ENCODE results near the gene WNT7A. TPM values are rescaled to one million over a fixed set of nuclear protein-coding genes. Genes with fewer than 3 reads are reported as not detected.

WNT7A gene
- total RNA-seq, 1 experiment from 2014 or later = not detected

GRCh38 chr3:13877911-13878280 lies 2.0 kb downstream of the WNT7A start:
- H2BK20ac ChIP-seq (ENCODE audit: low read depth, low read length, poor library complexity, severe bottlenecking) = no peak overlapping the region
- peaks cover 53% of the 10 kb centered on the region for H3K27me3 ChIP-seq (ENCODE audit: insufficient read depth, low read length)
- H4K91ac ChIP-seq (ENCODE audit: insufficient read length, low read depth, low read length) = no peak overlapping the region
- H3K9ac ChIP-seq (ENCODE audit: extremely low read depth, insufficient read length, low read length) = no peak overlapping the region
- no peak overlapping the region for H3K27ac ChIP-seq (ENCODE audit: insufficient read length, low read depth, low read length)
- H2AFZ ChIP-seq (ENCODE audit: low read length) = no peak overlapping the region
- H3T11ph ChIP-seq (ENCODE audit: low read length) = no peak overlapping the region
- no peak overlapping the region for H3K18ac ChIP-seq (ENCODE audit: insufficient read length, low read depth, low read length)
- H3K4me1 ChIP-seq (ENCODE audit: insufficient read depth, low read length) = peaks cover 4% of the 10 kb centered on the region; the same call in 1 of the 2 replicates
- no peak overlapping the region for H4K8ac ChIP-seq (replicated peaks; ENCODE audit: insufficient read length, low read depth, low read length)
- no peak overlapping the region for H3K23ac ChIP-seq (ENCODE audit: insufficient read length, low read depth, low read length)
- Mint-ChIP-seq H3K4me3 (peak overlapping the region; percentile 46 to 79), H3K36me3 (ENCODE audit: insufficient read depth in 1 of 3, low read depth in 3 of 3) (peaks cover 0 to 2% (median 0%) of the 10 kb centered on the region in 3 experiments; a peak in 1 of 7 replicates), H3K27ac (no peak overlapping the region), H3K4me1 (peaks cover 25 to 30% of the 10 kb centered on the region in 2 experiments), H3K27me3 (ENCODE audit: low read depth) (peaks cover 94% of the 10 kb centered on the region), H3K9me3 (no peaks in the 10 kb centered on the region; a peak in 2 of 5 replicates)
- H4K20me1 ChIP-seq (ENCODE audit: control insufficient read depth, insufficient read depth, insufficient read length) = no peaks in the 10 kb centered on the region
- no peak overlapping the region for H2BK120ac ChIP-seq (ENCODE audit: low read depth, low read length, poor library complexity, severe bottlenecking)
- H3K56ac ChIP-seq (ENCODE audit: insufficient read length, low read depth, low read length) = no peak overlapping the region
- no peak overlapping the region for H2AK5ac ChIP-seq (ENCODE audit: insufficient read length, low read length)
- H3K9me3 ChIP-seq (ENCODE audit: control insufficient read depth, low read depth, low read length) = no peaks in the 10 kb centered on the region
- H3K14ac ChIP-seq (ENCODE audit: insufficient read depth, low read length) = no peak overlapping the region
- no peak overlapping the region for H3K4ac ChIP-seq (ENCODE audit: low read depth, low read length)
- no peak for TF ChIP-seq CTCF (conservative IDR thresholded peaks at IDR 0.05)
- peaks cover 24% of the 10 kb centered on the region for H3K23me2 ChIP-seq (ENCODE audit: insufficient read length, low read depth, low read length, poor library complexity, severe bottlenecking)
- H4K5ac ChIP-seq (ENCODE audit: insufficient read length, low read depth, low read length) = no peak overlapping the region
- H3K79me2 ChIP-seq (ENCODE audit: insufficient read depth, low read length) = no peaks in the 10 kb centered on the region
- no peak overlapping the region for H2BK5ac ChIP-seq (ENCODE audit: insufficient read length, low read length)
- no CpG with 5 or more reads among the region's 25 CpGs for WGBS (ENCODE audit: extremely low coverage, insufficient read length, low lambda C conversion rate)
- no peak overlapping the region for H2BK15ac ChIP-seq (ENCODE audit: low read depth, low read length)
- no peak for DNase-seq
- H3K79me1 ChIP-seq (ENCODE audit: insufficient read depth, low read depth, low read length, poor library complexity, severe bottlenecking) = no peaks in the 10 kb centered on the region
- no peak overlapping the region for H3K4me2 ChIP-seq (ENCODE audit: insufficient read depth, insufficient read length, low read length)
- no peak overlapping the region for H2BK12ac ChIP-seq (ENCODE audit: insufficient read length, low read depth, low read length)

Data from H9 (cell line).